Spinal cord (tissue), 10 donors: Measurements from ENCODE around the gene SC5D. TPM values are rescaled to one million over a fixed set of nuclear protein-coding genes. Genes with fewer than 3 reads are reported as not detected.
A peak's percentile ranks its signal among the peaks of the same experiment; 100 is the strongest.

ENCODE experiments used
- DNase-seq, 6 donors: peaks; one replicate each; pipeline versions ENCODE4 v3.0.0 to v3.0.0-alpha.2; 2013 to 2015; ENCODE audit warnings: low spot score in 6 of 6, low read depth in 4 of 6
- H3K27ac ChIP-seq: one replicate; pipeline ENCODE4 v1.5.1; 2013; ENCODE audit warnings: low read depth, low read length, control low read depth
- H3K27me3 ChIP-seq: one replicate; pipeline ENCODE4 v1.6.1; 2013; ENCODE audit warnings: low read length; ENCODE audit not compliant: control insufficient read depth, insufficient read depth
- H3K36me3 ChIP-seq: one replicate; pipeline ENCODE4 v1.6.1; 2013; ENCODE audit warnings: low read length; ENCODE audit not compliant: control insufficient read depth, insufficient read depth
- H3K4me1 ChIP-seq: one replicate; pipeline ENCODE4 v1.6.1; 2013; ENCODE audit warnings: low read length; ENCODE audit not compliant: control insufficient read depth, insufficient read depth
- H3K4me3 ChIP-seq: one replicate; pipeline ENCODE4 v1.5.1; 2013; ENCODE audit warnings: low read depth, low read length, control low read depth
- H3K9me3 ChIP-seq: one replicate; pipeline ENCODE4 v1.6.1; 2013; ENCODE audit warnings: low read length; ENCODE audit not compliant: control insufficient read depth, insufficient read depth
- WGBS: methylation state at CpG from one replicate; pipeline ENCODE4 v1.1.5; 2013; ENCODE audit warnings: missing lambda C conversion rate; ENCODE audit not compliant: insufficient coverage; 5-methylcytosine and 5-hydroxymethylcytosine counted together
- long read RNA-seq, 4 donors: transcript quantifications; one replicate each; lab custom pipeline, GENCODE V29; 2026
- polyA plus RNA-seq, 2 donors: library from polyadenylated mRNA; unstranded; fragments of 120-200 nt; gene quantifications; one replicate each; pipeline ENCODE4 v1.2.1, GENCODE V29; 2013; ENCODE audit not compliant: insufficient read length in 2 of 2
- total RNA-seq, 2 donors: library from RNA; depleted of rRNA in 1 of 2; stranded (reverse); fragments of 120-200 nt in 1 of 2; fragments of >200 nt in 1 of 2; gene quantifications; one replicate each; pipeline versions ENCODE4 v1.2.3 to v1.2.4, GENCODE V29; 2013 to 2014
- donor health status: healthy.

The SC5D gene, protein sequence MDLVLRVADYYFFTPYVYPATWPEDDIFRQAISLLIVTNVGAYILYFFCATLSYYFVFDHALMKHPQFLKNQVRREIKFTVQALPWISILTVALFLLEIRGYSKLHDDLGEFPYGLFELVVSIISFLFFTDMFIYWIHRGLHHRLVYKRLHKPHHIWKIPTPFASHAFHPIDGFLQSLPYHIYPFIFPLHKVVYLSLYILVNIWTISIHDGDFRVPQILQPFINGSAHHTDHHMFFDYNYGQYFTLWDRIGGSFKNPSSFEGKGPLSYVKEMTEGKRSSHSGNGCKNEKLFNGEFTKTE
- total RNA-seq, result 100 to 1,000 TPM in 1 of 2 donors, 10 to 100 TPM in 1; 47.4 to 162 TPM
- polyA plus RNA-seq, result 100 to 1,000 TPM; 121 to 151 TPM
- long read RNA-seq, donor 1, transcript SC5D-201 (5 exons, 2,456 nt), result major isoform, 50 of 114 reads
- long read RNA-seq, donor 1, partial matches to known transcripts, result 56 of 114 reads
- long read RNA-seq, donor 1, other reads (novel, unspliced or antisense), result 0 of 114 reads
- long read RNA-seq, donor 2, transcript SC5D-201 (5 exons, 2,456 nt), result major isoform, 36 of 55 reads
- long read RNA-seq, donor 2, partial matches to known transcripts, result 18 of 55 reads
- long read RNA-seq, donor 2, other reads (novel, unspliced or antisense), result 0 of 55 reads
- long read RNA-seq, donor 3, transcript SC5D-201 (5 exons, 2,456 nt), result major isoform, 20 of 38 reads
- long read RNA-seq, donor 3, partial matches to known transcripts, result 15 of 38 reads
- long read RNA-seq, donor 3, other reads (novel, unspliced or antisense), result 0 of 38 reads
- long read RNA-seq, donor 4, transcript SC5D-201 (5 exons, 2,456 nt), result major isoform, 16 of 50 reads
- long read RNA-seq, donor 4, partial matches to known transcripts, result 31 of 50 reads
- long read RNA-seq, donor 4, other reads (novel, unspliced or antisense), result 0 of 50 reads

DNA sequence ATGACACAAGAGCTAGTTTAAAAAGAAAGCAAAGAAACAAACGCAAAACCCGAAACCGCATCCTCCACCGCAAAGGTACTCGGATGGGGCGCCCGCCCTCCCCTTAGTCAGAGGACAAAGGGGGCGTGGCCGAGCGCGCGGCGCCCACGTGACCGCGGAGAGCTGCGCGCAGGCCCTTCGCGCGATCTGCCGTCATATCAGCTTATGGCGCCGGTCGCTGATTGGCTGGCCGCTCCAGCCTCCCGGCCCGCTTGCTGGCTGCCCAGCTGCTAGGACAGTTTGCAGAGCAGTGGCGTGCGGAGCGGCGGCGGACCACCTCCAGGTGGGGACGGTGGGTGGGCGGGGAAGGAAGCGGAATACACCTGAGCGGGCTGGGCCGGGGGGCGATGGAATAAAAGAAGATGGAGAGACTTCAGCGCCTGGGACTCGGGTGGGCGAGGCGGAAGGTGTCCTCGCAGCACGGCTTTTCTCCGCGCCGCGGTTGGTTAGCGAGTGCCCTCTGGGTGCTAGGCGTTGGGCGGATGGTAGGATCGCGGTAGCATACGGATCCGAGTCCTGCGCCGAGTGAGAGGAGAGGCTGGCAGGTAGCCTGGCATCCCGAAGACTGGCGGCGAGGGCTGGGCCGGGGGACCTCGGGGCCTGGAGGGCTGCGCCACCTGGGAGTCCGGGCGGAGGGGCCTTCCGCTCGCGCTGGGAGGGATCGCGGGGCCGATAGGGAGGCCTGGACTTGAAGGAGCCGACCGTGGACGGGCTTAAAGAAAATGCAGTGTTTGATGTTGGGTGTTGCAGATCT lies at the start of gene SC5D:
Gene SC5D (plus strand): TSS at position 277 of the 793 bp plus-strand sequence. CDS start 10,605 bp downstream, outside the sequence.
- peak within 1 kb of the TSS; percentile 94 for H3K4me3 ChIP-seq
- DNase-seq, result peak; percentile 83 to 98 (median 90)
- H3K9me3 ChIP-seq, result no peaks in the 10 kb centered on the region
- peak within 1 kb of the TSS; percentile 90 for H3K27ac ChIP-seq
- peaks cover 9% of the 10 kb centered on the region for H3K36me3 ChIP-seq
- peaks cover 7% of the 10 kb centered on the region for H3K4me1 ChIP-seq
- no peaks in the 10 kb centered on the region for H3K27me3 ChIP-seq
- WGBS, result under 1% methylated on average over 73 of the region's 75 CpGs

- no peak overlapping the region for H3K27ac ChIP-seq
- 100% methylated on average over 6 of the region's 10 CpGs for WGBS
- H3K9me3 ChIP-seq, result no peaks in the 10 kb centered on the region
- H3K4me3 ChIP-seq, result no peak overlapping the region
- no peaks in the 10 kb centered on the region for H3K36me3 ChIP-seq
- no peak for DNase-seq
- H3K4me1 ChIP-seq, result peaks cover 9% of the 10 kb centered on the region
- no peaks in the 10 kb centered on the region for H3K27me3 ChIP-seq
Measured at GRCh38 chr11:121244884-121245283, 47.7 kb upstream of the SC5D start.

DNA sequence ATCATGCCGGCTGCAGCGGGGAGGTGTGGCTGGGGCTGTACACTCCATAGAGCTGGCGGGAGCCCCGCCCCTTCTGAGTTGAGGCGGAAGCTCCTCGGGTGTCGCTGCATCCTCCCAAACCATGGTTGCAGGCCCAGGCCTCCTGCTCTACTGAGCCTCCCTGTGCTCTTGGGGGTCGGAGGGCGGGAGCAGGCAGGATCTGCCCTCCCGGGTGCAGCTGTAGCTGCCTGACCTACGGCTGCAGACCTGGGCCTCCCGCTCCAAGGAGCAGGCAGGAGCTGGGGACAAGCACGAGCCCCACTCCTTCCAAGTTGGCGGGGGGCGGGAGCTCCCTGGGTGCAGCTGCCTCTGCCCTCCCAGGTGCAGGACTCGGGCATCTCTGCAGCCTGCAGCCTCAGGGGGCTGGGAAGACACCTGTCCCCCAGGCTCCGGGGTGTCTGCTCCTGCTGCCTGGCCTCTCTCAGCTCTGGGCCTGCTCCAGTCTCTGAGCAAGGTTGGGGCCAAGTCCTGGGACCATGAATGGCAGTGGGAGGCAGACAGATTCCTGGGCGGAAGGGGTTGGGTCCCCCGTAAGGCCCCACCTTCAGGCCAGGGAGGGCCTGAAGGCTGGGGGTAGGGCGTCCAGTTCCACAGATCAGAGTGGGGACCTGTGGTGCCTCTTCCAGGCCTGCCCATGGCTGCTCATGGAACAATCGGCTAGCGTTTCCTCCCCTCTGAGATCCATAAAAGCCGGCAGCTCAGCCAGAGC lies 46.4 kb upstream of the SC5D start:
- H3K4me1 ChIP-seq, result peaks cover 8% of the 10 kb centered on the region
- no peak overlapping the region for H3K27ac ChIP-seq
- H3K4me3 ChIP-seq, result no peak overlapping the region
- no peaks in the 10 kb centered on the region for H3K27me3 ChIP-seq
- WGBS, result 80% methylated on average over 22 of the region's 23 CpGs
- H3K9me3 ChIP-seq, result no peaks in the 10 kb centered on the region
- H3K36me3 ChIP-seq, result no peaks in the 10 kb centered on the region
- DNase-seq, result no peak

GRCh38 chr11:121246769-121247035 lies 45.9 kb upstream of the SC5D start:
- Histone ChIP-seq H3K27ac (no peak overlapping the region), H3K4me3 (no peak overlapping the region), H3K4me1 (peaks cover 3% of the 10 kb centered on the region), H3K36me3 (no peaks in the 10 kb centered on the region), H3K27me3 (no peaks in the 10 kb centered on the region), H3K9me3 (no peaks in the 10 kb centered on the region)
- 60% methylated on average over 2 of the region's 3 CpGs for WGBS
- no peak for DNase-seq

DNA sequence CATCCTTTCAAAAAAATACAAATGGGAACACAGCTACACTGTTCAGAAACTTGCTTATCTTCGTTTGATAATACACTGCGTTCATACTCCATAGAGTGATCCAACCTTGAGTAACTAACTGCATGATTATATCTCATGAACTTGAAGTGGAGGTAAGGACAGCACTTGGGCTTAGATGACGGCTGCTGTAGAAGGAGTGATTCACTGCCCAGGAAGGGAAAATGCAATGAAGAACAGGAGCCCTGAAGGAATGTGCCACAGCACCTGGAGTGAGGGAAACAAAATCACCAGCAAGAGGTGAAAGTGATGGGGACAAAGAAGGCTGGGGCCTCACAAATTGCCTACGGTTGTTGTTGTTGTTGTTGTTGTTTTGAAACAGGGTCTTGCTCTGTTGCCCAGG lies 44.1 kb upstream of the SC5D start:
- no peak for DNase-seq
- H3K36me3 ChIP-seq, result no peaks in the 10 kb centered on the region
- H3K4me3 ChIP-seq, result no peak overlapping the region
- no peaks in the 10 kb centered on the region for H3K9me3 ChIP-seq
- 92% methylated on average over 2 of the region's 4 CpGs for WGBS
- no peaks in the 10 kb centered on the region for H3K4me1 ChIP-seq
- H3K27me3 ChIP-seq, result no peaks in the 10 kb centered on the region
- no peak overlapping the region for H3K27ac ChIP-seq

DNA sequence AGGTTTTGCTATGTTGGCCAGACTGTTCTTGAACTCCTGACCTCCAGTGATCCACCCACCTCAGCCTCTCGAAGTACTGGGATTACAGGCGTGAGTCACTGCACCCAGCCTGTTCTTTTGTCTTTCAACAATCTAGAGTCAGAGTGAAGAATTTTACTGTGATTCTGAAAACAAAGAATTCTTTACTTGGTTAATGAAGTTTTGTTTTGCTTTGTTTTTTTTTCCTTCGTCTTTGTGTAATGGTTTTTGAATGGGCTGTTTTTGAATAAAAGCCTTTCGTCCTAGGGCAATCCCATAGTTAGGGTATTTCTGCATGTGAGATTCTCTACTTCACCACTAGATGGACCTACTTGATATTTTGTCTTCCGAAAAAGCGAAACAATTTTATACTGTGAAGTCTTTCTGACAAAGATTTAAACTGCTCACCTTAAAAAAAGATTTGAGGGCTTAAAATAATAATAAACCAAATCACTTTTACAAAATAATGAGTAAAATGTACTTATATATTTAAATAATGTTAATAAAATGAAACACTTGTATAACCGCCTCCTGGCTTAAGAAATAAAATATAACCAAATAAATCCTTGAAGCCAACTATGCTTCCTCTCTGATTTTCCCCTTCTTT lies 43.4 kb upstream of the SC5D start:
- Histone ChIP-seq H3K27me3 (no peaks in the 10 kb centered on the region), H3K4me3 (no peak overlapping the region), H3K9me3 (no peaks in the 10 kb centered on the region), H3K27ac (no peak overlapping the region), H3K36me3 (no peaks in the 10 kb centered on the region), H3K4me1 (no peaks in the 10 kb centered on the region)
- no CpG with 5 or more reads among the region's 7 CpGs for WGBS
- DNase-seq, result peak in 3 of 6 donors; percentile 23 to 79 (median 59)

GRCh38 chr11:121250843-121251242 lies 41.7 kb upstream of the SC5D start:
- H3K4me3 ChIP-seq, result no peak overlapping the region
- H3K27ac ChIP-seq, result no peak overlapping the region
- DNase-seq, result no peak
- WGBS, result 90% methylated on average over 3 of the region's 4 CpGs
- no peaks in the 10 kb centered on the region for H3K4me1 ChIP-seq
- H3K36me3 ChIP-seq, result no peaks in the 10 kb centered on the region
- no peaks in the 10 kb centered on the region for H3K27me3 ChIP-seq
- H3K9me3 ChIP-seq, result no peaks in the 10 kb centered on the region

- Histone ChIP-seq H3K27ac (no peak overlapping the region), H3K36me3 (no peaks in the 10 kb centered on the region), H3K4me3 (no peak overlapping the region), H3K9me3 (no peaks in the 10 kb centered on the region), H3K4me1 (no peaks in the 10 kb centered on the region), H3K27me3 (no peaks in the 10 kb centered on the region)
- DNase-seq, result no peak
Measured at GRCh38 chr11:121253951-121254350, 38.6 kb upstream of the SC5D start.

DNA sequence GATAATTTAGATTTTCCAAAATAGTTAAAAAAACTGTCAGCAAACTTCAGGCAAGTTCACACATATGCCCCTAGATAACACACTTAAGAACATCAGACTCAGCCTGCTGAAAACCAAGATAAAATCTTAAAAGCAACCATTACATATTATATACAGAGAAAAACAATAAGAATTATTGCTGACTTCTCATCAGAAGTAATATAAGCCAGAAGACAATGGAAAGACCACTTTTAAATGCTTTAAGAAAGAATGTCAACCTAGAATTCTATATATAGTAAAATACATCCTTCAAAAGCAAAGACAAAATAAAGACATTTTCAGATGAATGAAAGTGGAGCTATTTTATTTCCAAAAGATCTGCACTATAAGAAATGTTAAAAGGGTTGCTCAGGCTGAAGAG lies 37.8 kb upstream of the SC5D start:
- Histone ChIP-seq H3K4me3 (no peak overlapping the region), H3K36me3 (no peaks in the 10 kb centered on the region), H3K4me1 (no peaks in the 10 kb centered on the region), H3K9me3 (no peaks in the 10 kb centered on the region), H3K27me3 (no peaks in the 10 kb centered on the region), H3K27ac (no peak overlapping the region)
- no peak for DNase-seq
